Small intestine (tissue), 7 donors: ENCODE results near the gene EPSTI1. TPM values are rescaled to one million over a fixed set of nuclear protein-coding genes. Genes with fewer than 3 reads are reported as not detected.

Experiments
- DNase-seq, 2 donors: peaks; one replicate each; pipeline versions ENCODE4 v3.0.0 to v3.0.0-alpha.2; 2013
- FAIRE-seq: peaks from 2 replicates; lab custom pipeline; 2012; peaks lifted over from hg19 to GRCh38; lab: Jason Lieb, UNC
- H3K27ac ChIP-seq, 3 donors: one replicate each; pipeline ENCODE4 v1.5.1; 2013; ENCODE audit warnings: low read length in 2 of 3, mild to moderate bottlenecking in 2 of 3, control low read depth in 1 of 3, inconsistent platforms in 1 of 3, low read depth in 1 of 3, moderate library complexity in 1 of 3
- H3K27me3 ChIP-seq, 3 donors: one replicate each; pipeline ENCODE4 v1.6.1; 2013; ENCODE audit warnings: low read length in 3 of 3, inconsistent platforms in 1 of 3; ENCODE audit not compliant: control insufficient read depth in 3 of 3, insufficient read depth in 3 of 3
- H3K36me3 ChIP-seq, 3 donors: one replicate each; pipeline ENCODE4 v1.6.1; 2013; ENCODE audit warnings: low read length in 3 of 3, inconsistent platforms in 1 of 3, low read depth in 1 of 3, mild to moderate bottlenecking in 1 of 3, moderate library complexity in 1 of 3; ENCODE audit not compliant: control insufficient read depth in 3 of 3, insufficient read depth in 2 of 3
- H3K4me1 ChIP-seq, 3 donors: one replicate each; pipeline ENCODE4 v1.6.1; 2013; ENCODE audit warnings: low read length in 2 of 3, inconsistent platforms in 1 of 3, low read depth in 1 of 3, mild to moderate bottlenecking in 1 of 3, moderate library complexity in 1 of 3; ENCODE audit not compliant: control insufficient read depth in 3 of 3, insufficient read depth in 2 of 3
- H3K4me3 ChIP-seq, 3 donors: one replicate each; pipeline ENCODE4 v1.5.1; 2013; ENCODE audit warnings: low read length in 3 of 3, control low read depth in 1 of 3, inconsistent platforms in 1 of 3, low read depth in 1 of 3, mild to moderate bottlenecking in 1 of 3, moderate library complexity in 1 of 3
- H3K9me3 ChIP-seq, 2 donors: one replicate each; pipeline ENCODE4 v1.6.1; 2013; ENCODE audit warnings: low read depth in 1 of 2, low read length in 1 of 2; ENCODE audit not compliant: control insufficient read depth in 2 of 2, insufficient read depth in 1 of 2
- WGBS, 3 donors: extraction: QIAGEN DNeasy Blood & Tissue Kit; methylation state at CpG; one replicate each; pipeline ENCODE4 v1.1.7; 2013; 5-methylcytosine and 5-hydroxymethylcytosine counted together
- polyA plus RNA-seq, 4 donors: library from polyadenylated mRNA; stranded (reverse) in 3 of 4; unstranded in 1 of 4; fragments of 200-250 nt in 3 of 4; fragments of 120-200 nt in 1 of 4; gene quantifications; one replicate each; pipeline versions ENCODE4 v1.2.1 to v1.2.3, GENCODE V29; 2013
- donor health status: healthy with polysubstance abuse.
- donor health status: control.
- donor health status: control.
- donor health status: Bipolar disorder and iron deficiency.
- donor health status: healthy.

Gene EPSTI1
- polyA plus RNA-seq, 4 donors, result 11.3 to 83.8 (median 15.0) TPM

DNA sequence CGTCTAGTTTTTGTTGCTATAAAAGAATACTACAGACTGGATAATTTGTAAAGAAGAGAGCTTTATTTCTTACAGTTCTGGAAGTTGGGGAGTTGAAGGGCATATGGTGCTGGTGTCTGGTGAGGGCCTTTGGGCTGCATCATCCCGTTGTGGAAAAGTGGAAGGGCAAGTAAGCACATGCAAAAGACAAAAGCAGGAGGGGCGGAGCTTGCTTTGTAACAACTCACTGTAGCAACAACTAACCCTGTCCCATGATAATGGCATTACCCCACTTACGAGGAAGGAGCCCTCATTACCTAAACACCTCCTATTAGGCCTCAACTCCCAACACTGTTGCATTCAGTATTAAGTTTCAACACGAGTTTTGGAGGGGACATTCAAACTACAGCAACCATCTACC, 24.2 kb upstream of the EPSTI1 start:
- H3K36me3 ChIP-seq, result no peaks in the 10 kb centered on the region
- H3K4me1 ChIP-seq, result peaks cover 0 to 2% (median 0%) of the 10 kb centered on the region in 3 donors
- no peak overlapping the region for H3K4me3 ChIP-seq
- DNase-seq, result no peak
- no peaks in the 10 kb centered on the region for H3K9me3 ChIP-seq
- WGBS, 3 donors, result 72 to 79% (median 77%) methylated on average over 5 of the region's 5 CpGs
- H3K27me3 ChIP-seq, result no peaks in the 10 kb centered on the region
- FAIRE-seq, result no peak
- no peak overlapping the region for H3K27ac ChIP-seq

DNA sequence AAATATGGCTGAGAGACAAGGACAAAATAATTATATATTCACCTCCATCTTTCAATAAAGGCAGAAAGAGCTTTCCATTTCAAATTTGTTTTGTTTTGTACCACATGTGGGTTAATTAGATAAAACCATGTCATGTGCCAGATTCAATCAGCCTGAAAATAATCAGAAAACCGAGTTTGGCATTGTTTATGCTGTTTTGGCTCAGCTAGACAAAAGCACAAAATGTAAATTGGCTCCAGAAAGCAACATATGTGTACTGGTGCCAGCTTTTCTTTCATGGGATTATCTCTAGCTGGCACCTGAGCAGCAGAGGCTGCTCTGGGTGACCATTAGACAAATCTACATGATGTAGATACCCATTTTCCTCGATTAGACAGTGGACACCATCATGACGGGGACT, 22.1 kb upstream of the EPSTI1 start:
- H3K4me1 ChIP-seq, result peaks cover 0 to 2% (median 0%) of the 10 kb centered on the region in 3 donors
- H3K9me3 ChIP-seq, result no peaks in the 10 kb centered on the region
- no peaks in the 10 kb centered on the region for H3K27me3 ChIP-seq
- 68 to 78% (median 71%) methylated on average over 3 of the region's 3 CpGs for WGBS, 3 donors
- no peak overlapping the region for H3K27ac ChIP-seq
- H3K4me3 ChIP-seq, result no peak overlapping the region
- DNase-seq, result no peak
- H3K36me3 ChIP-seq, result no peaks in the 10 kb centered on the region
- no peak for FAIRE-seq

- H3K4me1 ChIP-seq, result no peaks in the 10 kb centered on the region
- DNase-seq (no peak), FAIRE-seq (no peak)
- H3K27me3 ChIP-seq, result no peaks in the 10 kb centered on the region
- no peak overlapping the region for H3K4me3 ChIP-seq
- 77 to 91% (median 82%) methylated on average over 1 of the region's 1 CpG for WGBS, 3 donors
- no peak overlapping the region for H3K27ac ChIP-seq
- no peaks in the 10 kb centered on the region for H3K36me3 ChIP-seq
- H3K9me3 ChIP-seq, result no peaks in the 10 kb centered on the region
These were observed 17.5 kb upstream of the EPSTI1 start for GRCh38 chr13:43009506-43009905.

GRCh38 chr13:43008596-43008995, 16.6 kb upstream of the EPSTI1 start:
- Histone ChIP-seq H3K27ac (no peak overlapping the region), H3K4me1 (no peaks in the 10 kb centered on the region), H3K4me3 (no peak overlapping the region), H3K36me3 (no peaks in the 10 kb centered on the region), H3K9me3 (no peaks in the 10 kb centered on the region), H3K27me3 (no peaks in the 10 kb centered on the region)
- DNase-seq, result no peak
- WGBS, 3 donors, result 93 to 96% (median 96%) methylated on average over 3 of the region's 3 CpGs
- no peak for FAIRE-seq

DNA sequence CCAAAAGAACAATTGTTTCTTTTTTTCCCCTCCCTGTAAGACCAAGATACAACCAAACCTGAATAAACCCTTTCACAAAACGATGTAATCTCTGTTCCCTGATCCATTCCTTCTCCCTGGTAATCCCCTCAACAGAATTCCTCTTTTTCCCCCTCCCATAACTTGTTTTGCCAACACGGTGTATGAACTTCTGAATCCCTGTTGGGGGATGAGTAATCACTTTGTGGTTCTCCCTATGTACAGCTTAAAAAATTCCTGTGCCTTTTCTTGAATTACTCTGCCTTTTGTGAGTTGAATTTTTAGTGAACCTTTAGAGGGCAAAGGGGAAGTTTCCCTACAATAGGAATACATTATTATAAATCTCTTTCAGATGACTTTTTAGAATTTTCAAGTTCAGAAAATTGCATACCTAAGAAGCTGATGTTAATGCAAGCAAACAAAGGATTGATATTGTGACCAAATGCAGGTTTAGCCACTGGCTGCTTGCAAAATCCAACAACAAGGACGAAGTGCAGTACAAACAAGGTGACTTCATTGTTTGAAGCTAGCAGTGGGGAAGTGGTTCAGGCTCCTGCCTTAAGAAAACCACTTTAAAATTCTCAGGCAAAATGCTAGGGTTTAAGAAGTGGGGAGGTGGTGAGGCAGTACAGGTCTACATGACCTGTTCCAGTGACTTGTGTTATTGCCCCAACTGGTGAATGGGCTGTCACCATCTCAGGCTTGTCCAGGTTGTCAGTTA, 15.0 kb upstream of the EPSTI1 start:
- H3K36me3 ChIP-seq, result no peaks in the 10 kb centered on the region
- H3K27me3 ChIP-seq, result no peaks in the 10 kb centered on the region
- H3K4me3 ChIP-seq, result no peak overlapping the region
- 44 to 60% (median 51%) methylated on average over 3 of the region's 3 CpGs for WGBS, 3 donors
- no peaks in the 10 kb centered on the region for H3K9me3 ChIP-seq
- no peak overlapping the region for H3K27ac ChIP-seq
- no peaks in the 10 kb centered on the region for H3K4me1 ChIP-seq
- FAIRE-seq, result no peak
- no peak for DNase-seq

DNA sequence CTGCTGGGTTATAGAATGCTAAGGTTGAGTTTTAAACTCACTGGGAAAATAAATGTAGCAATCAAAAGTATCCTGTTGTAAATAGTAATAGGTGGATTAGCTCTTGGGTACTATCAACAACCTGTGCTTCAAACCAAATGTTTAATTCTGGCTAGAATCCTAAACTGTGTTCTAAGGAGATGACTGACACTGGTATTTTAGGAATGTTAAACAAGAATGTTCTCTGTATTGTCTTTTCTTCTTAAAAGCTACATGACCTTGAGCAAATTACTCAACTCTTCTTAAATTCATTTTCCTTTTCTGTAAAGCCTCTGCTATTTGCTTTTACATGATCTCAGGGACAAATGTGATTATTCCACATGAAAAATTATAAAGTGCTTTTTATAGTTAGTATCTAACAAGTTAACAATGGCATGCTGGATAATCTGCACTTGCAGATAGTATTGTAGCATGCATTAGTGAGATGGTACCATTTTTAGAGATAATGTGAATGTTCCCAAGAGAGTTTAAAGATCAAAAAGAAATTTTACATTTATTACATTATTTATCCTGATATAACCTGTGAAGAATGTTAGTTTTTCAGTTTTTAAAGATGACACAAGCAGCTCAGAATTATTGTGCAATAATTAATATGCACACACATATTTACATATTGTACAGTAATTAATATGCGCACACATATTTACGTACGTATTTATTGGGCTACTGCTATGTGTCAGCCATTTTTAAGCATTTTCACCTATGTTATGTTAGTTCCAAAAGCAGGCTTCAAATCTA, 13.6 kb upstream of the EPSTI1 start:
- 97 to 98% (median 97%) methylated on average over 3 of the region's 3 CpGs for WGBS, 3 donors

GRCh38 chr13:43003729-43004128, 11.7 kb upstream of the EPSTI1 start:
- H3K9me3 ChIP-seq, result no peaks in the 10 kb centered on the region
- FAIRE-seq (no peak), DNase-seq (no peak)
- H3K27ac ChIP-seq, result no peak overlapping the region
- no peak overlapping the region for H3K4me3 ChIP-seq
- WGBS, 3 donors, result 94 to 98% (median 96%) methylated on average over 6 of the region's 6 CpGs
- H3K27me3 ChIP-seq, result no peaks in the 10 kb centered on the region
- H3K36me3 ChIP-seq, result no peaks in the 10 kb centered on the region
- no peaks in the 10 kb centered on the region for H3K4me1 ChIP-seq

More for the DNA sequence above, 13.6 kb upstream of the EPSTI1 start:
- Histone ChIP-seq H3K9me3 (no peaks in the 10 kb centered on the region), H3K36me3 (no peaks in the 10 kb centered on the region), H3K27ac (no peak overlapping the region), H3K4me1 (no peaks in the 10 kb centered on the region), H3K27me3 (no peaks in the 10 kb centered on the region), H3K4me3 (no peak overlapping the region)
- FAIRE-seq (no peak), DNase-seq (no peak)

GRCh38 chr13:43003010-43003409, 11.0 kb upstream of the EPSTI1 start:
- Histone ChIP-seq H3K27ac (no peak overlapping the region), H3K36me3 (no peaks in the 10 kb centered on the region), H3K9me3 (no peaks in the 10 kb centered on the region), H3K4me3 (no peak overlapping the region), H3K27me3 (no peaks in the 10 kb centered on the region), H3K4me1 (no peaks in the 10 kb centered on the region)
- 92 to 97% (median 95%) methylated on average over 2 of the region's 2 CpGs for WGBS, 3 donors
- DNase-seq (no peak), FAIRE-seq (no peak)
